K562 (cell line): ENCODE measurements around the gene RAB5B. TPM values are rescaled to one million over a fixed set of nuclear protein-coding genes. Genes with fewer than 3 reads are reported as not detected.
A peak's percentile ranks its signal among the peaks of the same experiment; 100 is the strongest.

ENCODE experiments used
- CAMTA2 ChIP-seq: fragments of 250-450 bp; sonication (Bioruptor Pico); conservative IDR thresholded peaks from 2 replicates; pipeline ENCODE4 v1.5.1; 2022
- CEBPB ChIP-seq: fragments of 450-650 bp; IDR thresholded peaks from 2 replicates; pipeline ENCODE4 v1.6.1; 2016; ENCODE audit warnings: missing genetic modification characterization, missing compliant biosample characterization
- CUX1 ChIP-seq: fragments of 200-800 bp; sonication (Bioruptor generic); IDR thresholded peaks from 2 replicates; pipeline ENCODE4 v1.6.1; 2016; ENCODE audit warnings: missing genetic modification characterization, missing compliant biosample characterization
- FOXP1 ChIP-seq: sonication (generic); formaldehyde crosslinking; IDR thresholded peaks from 2 replicates; pipeline ENCODE4 v1.8.0; 2022; ENCODE audit warnings: mild to moderate bottlenecking, missing genetic modification reagents
- NR2C1 ChIP-seq, 2 experiments: fragments of 450-650 bp; IDR thresholded peaks; 2 replicates each; pipeline ENCODE4 v1.6.1; 2017; ENCODE audit warnings: mild to moderate bottlenecking in 2 of 2, antibody characterized with exemption in 1 of 2, inconsistent platforms in 1 of 2, missing compliant biosample characterization in 1 of 2, missing genetic modification characterization in 1 of 2
- RBM25 ChIP-seq: fragments of 200-400 bp; formaldehyde crosslinking; IDR thresholded peaks from 2 replicates; pipeline ENCODE4 v1.6.1; 2018; ENCODE audit warnings: low read length, low read depth, moderate library complexity; ENCODE audit not compliant: severe bottlenecking
- RFX5 ChIP-seq: IDR thresholded peaks from 2 replicates; pipeline ENCODE4 v1.6.1; 2011; ENCODE audit warnings: low read depth, mild to moderate bottlenecking, improper control_type of control experiment, low read length
- SAFB ChIP-seq: fragments of 200-400 bp; formaldehyde crosslinking; IDR thresholded peaks from 2 replicates; pipeline ENCODE4 v1.6.1; 2017; ENCODE audit warnings: low read depth, low read length, borderline replicate concordance
- SMAD3 ChIP-seq: fragments of 450-650 bp; formaldehyde crosslinking; conservative IDR thresholded peaks from 2 replicates; pipeline ENCODE4 v1.4.0; 2020; ENCODE audit warnings: mild to moderate bottlenecking
- STAT5A ChIP-seq: IDR thresholded peaks from 2 replicates; pipeline ENCODE4 v1.6.1; 2012; ENCODE audit warnings: low read length, inconsistent platforms, borderline replicate concordance
- ZBTB7A ChIP-seq: IDR thresholded peaks from 2 replicates; pipeline ENCODE4 v1.6.1; 2011; ENCODE audit warnings: low read depth, mild to moderate bottlenecking, low read length, moderate library complexity, borderline replicate concordance; ENCODE audit not compliant: control insufficient read depth
- ZNF174 ChIP-seq: fragments of 250-450 bp; sonication (Bioruptor Pico); IDR thresholded peaks from 2 replicates; pipeline ENCODE4 v1.4.0; 2020; ENCODE audit warnings: mild to moderate bottlenecking
- ZNF224 ChIP-seq: sonication (generic); formaldehyde crosslinking; IDR thresholded peaks from 2 replicates; pipeline ENCODE4 v1.8.0; 2022; ENCODE audit warnings: mild to moderate bottlenecking, missing genetic modification reagents
- ZNF583 ChIP-seq: fragments of 250-450 bp; sonication (Bioruptor Pico); IDR thresholded peaks from 2 replicates; pipeline ENCODE4 v1.4.0; 2020
- polyA plus RNA-seq, 8 experiments: library from polyadenylated mRNA; depleted of rRNA in 4 of 8; stranded (reverse) in 5 of 8; unstranded in 3 of 8; fragments of >200 nt; fragmentation: Nextera tagmentation in 2 of 8; fragmentation: Illumina TruSeq in 1 of 8; extraction: Ambion mirVana in 2 of 8; extraction: Trizol in 1 of 8; gene quantifications; 2 replicates each; pipeline versions ENCODE4 v1.2.1 to v1.2.3, GENCODE V29; 2011 to 2014; ENCODE audit warnings: inconsistent platforms in 1 of 8, missing spikeins in 1 of 8
- total RNA-seq, 7 experiments: library from RNA; depleted of rRNA in 6 of 7; stranded (reverse); fragments of >200 nt in 6 of 7; fragmentation: Illumina TruSeq in 2 of 7; extraction: Trizol in 2 of 7; gene quantifications; 2 replicates each; pipeline versions ENCODE4 v1.2.1 to v1.2.3, GENCODE V29; 2011 to 2021; ENCODE audit warnings: low replicate concordance in 1 of 7
- TF ChIP-seq, protein P1 (sequence below): sonication (generic); formaldehyde crosslinking; IDR thresholded peaks from 2 replicates; pipeline ENCODE4 v1.8.0; 2022; ENCODE audit warnings: missing genetic modification reagents, mild to moderate bottlenecking, moderate library complexity, borderline replicate concordance
- TF ChIP-seq, protein P2 (sequence below), 2 experiments: fragments of 450-650 bp; IDR thresholded peaks; 2 replicates each; pipeline ENCODE4 v1.6.1; 2016
- TF ChIP-seq, protein P3 (sequence below): sonication (generic); formaldehyde crosslinking; IDR thresholded peaks from 2 replicates; pipeline ENCODE4 v1.8.0; 2022; ENCODE audit warnings: mild to moderate bottlenecking, missing genetic modification reagents, borderline replicate concordance

Gene RAB5B
- total and polyA plus RNA-seq, 9 of the 15 experiments (the other 6 are each of a cell fraction or from before 2014, with no cell fraction given), result 6.8 to 73.8 (median 25.2) TPM

GRCh38 chr12:56041552-56042429 is 67.9 kb downstream of the RAB5B start, which contains the start of gene RPS26 (continued):
- TF ChIP-seq, protein P1, sequence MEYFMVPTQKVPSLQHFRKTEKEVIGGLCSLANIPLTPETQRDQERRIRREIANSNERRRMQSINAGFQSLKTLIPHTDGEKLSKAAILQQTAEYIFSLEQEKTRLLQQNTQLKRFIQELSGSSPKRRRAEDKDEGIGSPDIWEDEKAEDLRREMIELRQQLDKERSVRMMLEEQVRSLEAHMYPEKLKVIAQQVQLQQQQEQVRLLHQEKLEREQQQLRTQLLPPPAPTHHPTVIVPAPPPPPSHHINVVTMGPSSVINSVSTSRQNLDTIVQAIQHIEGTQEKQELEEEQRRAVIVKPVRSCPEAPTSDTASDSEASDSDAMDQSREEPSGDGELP (CRISPR knock-in tag), result peak; percentile 70
- TF ChIP-seq FOXP1 (peak; percentile 52; the same call in 1 of the 2 replicates), CUX1 (CRISPR knock-in tag) (no peak), SMAD3 (CRISPR knock-in tag) (peak; percentile 40; the same call in 1 of the 2 replicates), ZNF224 (CRISPR knock-in tag) (no peak), NR2C1 (IDR thresholded peaks at IDR 0.05) (peak; percentile 99), NR2C1 (tag; IDR thresholded peaks at IDR 0.05) (peak; percentile 100), ZBTB7A (no peak), CAMTA2 (CRISPR knock-in tag) (peak; percentile 88; the same call in 1 of the 2 replicates), CEBPB (tag) (no peak), ZNF583 (CRISPR knock-in tag) (no peak), STAT5A (peak; percentile 64; the same call in 1 of the 2 replicates), ZNF174 (no peak), SAFB (no peak), RBM25 (no peak), RFX5 (no peak)
- TF ChIP-seq, protein P2, sequence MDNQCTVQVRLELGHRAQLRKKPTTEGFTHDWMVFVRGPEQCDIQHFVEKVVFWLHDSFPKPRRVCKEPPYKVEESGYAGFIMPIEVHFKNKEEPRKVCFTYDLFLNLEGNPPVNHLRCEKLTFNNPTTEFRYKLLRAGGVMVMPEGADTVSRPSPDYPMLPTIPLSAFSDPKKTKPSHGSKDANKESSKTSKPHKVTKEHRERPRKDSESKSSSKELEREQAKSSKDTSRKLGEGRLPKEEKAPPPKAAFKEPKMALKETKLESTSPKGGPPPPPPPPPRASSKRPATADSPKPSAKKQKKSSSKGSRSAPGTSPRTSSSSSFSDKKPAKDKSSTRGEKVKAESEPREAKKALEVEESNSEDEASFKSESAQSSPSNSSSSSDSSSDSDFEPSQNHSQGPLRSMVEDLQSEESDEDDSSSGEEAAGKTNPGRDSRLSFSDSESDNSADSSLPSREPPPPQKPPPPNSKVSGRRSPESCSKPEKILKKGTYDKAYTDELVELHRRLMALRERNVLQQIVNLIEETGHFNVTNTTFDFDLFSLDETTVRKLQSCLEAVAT (IDR thresholded peaks at IDR 0.05), result peak; percentile 87 to 89; a peak in 3 of 4 replicates
- TF ChIP-seq, protein P3, sequence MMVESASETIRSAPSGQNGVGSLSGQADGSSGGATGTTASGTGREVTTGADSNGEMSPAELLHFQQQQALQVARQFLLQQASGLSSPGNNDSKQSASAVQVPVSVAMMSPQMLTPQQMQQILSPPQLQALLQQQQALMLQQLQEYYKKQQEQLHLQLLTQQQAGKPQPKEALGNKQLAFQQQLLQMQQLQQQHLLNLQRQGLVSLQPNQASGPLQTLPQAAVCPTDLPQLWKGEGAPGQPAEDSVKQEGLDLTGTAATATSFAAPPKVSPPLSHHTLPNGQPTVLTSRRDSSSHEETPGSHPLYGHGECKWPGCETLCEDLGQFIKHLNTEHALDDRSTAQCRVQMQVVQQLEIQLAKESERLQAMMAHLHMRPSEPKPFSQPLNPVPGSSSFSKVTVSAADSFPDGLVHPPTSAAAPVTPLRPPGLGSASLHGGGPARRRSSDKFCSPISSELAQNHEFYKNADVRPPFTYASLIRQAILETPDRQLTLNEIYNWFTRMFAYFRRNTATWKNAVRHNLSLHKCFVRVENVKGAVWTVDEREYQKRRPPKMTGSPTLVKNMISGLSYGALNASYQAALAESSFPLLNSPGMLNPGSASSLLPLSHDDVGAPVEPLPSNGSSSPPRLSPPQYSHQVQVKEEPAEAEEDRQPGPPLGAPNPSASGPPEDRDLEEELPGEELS (CRISPR knock-in tag), result no peak
